Pancreas (tissue), 10 donors: ENCODE measurements around the gene TMEM212. TPM values are rescaled to one million over a fixed set of nuclear protein-coding genes. Genes with fewer than 3 reads are reported as not detected.

Experiments used
- ATAC-seq, 4 donors: fragments of 200-7000 bp; cut with Tn5 transposase; one replicate each; pipeline versions ENCODE4 v1.8.0 to v1.9.1; 2020; ENCODE audit warnings: mild to moderate bottlenecking in 4 of 4, moderate library complexity in 4 of 4
- DNase-seq, 6 donors: peaks; one replicate each; pipeline ENCODE4 v3.0.0-alpha.2; 2020
- FAIRE-seq: peaks from 2 replicates; lab custom pipeline; 2012; peaks lifted over from hg19 to GRCh38; lab: Jason Lieb, UNC
- H3K27ac ChIP-seq, 4 donors: fragments of 200-600 bp; sonication (generic); 1 replicate in 3 of 4; 2 replicates in 1 of 4; pipeline versions ENCODE4 v1.5.0 to v1.8.0; 2020
- H3K27me3 ChIP-seq, 4 donors: fragments of 200-600 bp; one replicate each; pipeline ENCODE4 v1.8.0; 2021
- H3K36me3 ChIP-seq, 3 donors: fragments of 200-600 bp; sonication (generic) in 1 of 3; one replicate each; pipeline versions ENCODE4 v1.5.0 to v1.8.0; 2020 to 2021
- H3K4me1 ChIP-seq, 3 donors: fragments of 200-600 bp; one replicate each; pipeline ENCODE4 v1.8.0; 2021
- H3K4me3 ChIP-seq, 4 donors: fragments of 200-600 bp; sonication (generic) in 2 of 4; one replicate each; pipeline versions ENCODE4 v1.5.0 to v1.8.0; 2020 to 2021
- H3K9me3 ChIP-seq, 4 donors: fragments of 200-600 bp; one replicate each; pipeline ENCODE4 v1.8.0; 2021
- CTCF ChIP-seq, 4 donors: fragments of 200-600 bp; sonication (generic) in 3 of 4; IDR thresholded peaks; one replicate each; pipeline versions ENCODE4 v1.5.0 to v1.8.0; 2021; ENCODE audit warnings: antibody characterized with exemption in 4 of 4
- WGBS, 2 donors: extraction: QIAGEN DNeasy Blood & Tissue Kit; methylation state at CpG; one replicate each; pipeline ENCODE4 v1.1.7; 2013; 5-methylcytosine and 5-hydroxymethylcytosine counted together
- intact Hi-C, 3 donors: fragments of 100-400 bp; cut with DNase I; formaldehyde crosslinking; loops; one replicate each; pipeline versions ENCODE4 v1.11.1 to v1.14.2; 2022
- polyA plus RNA-seq, 2 donors: library from polyadenylated mRNA; stranded (reverse); fragments of 200-250 nt; gene quantifications; one replicate each; pipeline ENCODE4 v1.2.3, GENCODE V29; 2013
- total RNA-seq, 6 donors: library from RNA; stranded (reverse); fragmentation: NEBNext Ultra II Directional in 4 of 6; extraction: Animal tissue kit (Norgen Biotek cat#: 25700) in 4 of 6; gene quantifications; one replicate each; pipeline versions ENCODE4 v1.2.1 to v1.2.4, GENCODE V29; 2021 to 2023
- donor health status: healthy with polysubstance abuse.
- donor health status: DM: no; HTN: no; CAD: no; lungs with moderate emphysema.
- donor health status: DM: no; HTN: no; CAD: no.
- donor health status: control.
- donor health status: control.
- donor health status: Bipolar disorder and iron deficiency.
- donor health status: DM: yes; HTN: yes; CAD: no.
- donor health status: DM: no; HTN: no; CAD: no.
- donor health status: DM: no; HTN: no; CAD: no.
- donor health status: DM: yes; HTN: yes; CAD: no.

The TMEM212 gene
- total and polyA plus RNA-seq, 8 donors = not detected

- intact Hi-C loops = no loop called here
- ATAC-seq (no peak), DNase-seq (no peak), FAIRE-seq (no peak)
- H3K27ac ChIP-seq = no peak overlapping the region
- H3K4me1 ChIP-seq = no peaks in the 10 kb centered on the region
- H3K36me3 ChIP-seq = no peaks in the 10 kb centered on the region
- no peaks in the 10 kb centered on the region for H3K27me3 ChIP-seq
- no peaks in the 10 kb centered on the region for H3K9me3 ChIP-seq
- no peak overlapping the region for H3K4me3 ChIP-seq
- TF ChIP-seq CTCF (IDR thresholded peaks at IDR 0.05) = no peak
Measured at GRCh38 chr3:171895291-171895690, 52.1 kb downstream of the TMEM212 start.

- H3K4me1 ChIP-seq = no peaks in the 10 kb centered on the region
- intact Hi-C loops = no loop called here
- ATAC-seq (no peak), DNase-seq (no peak), FAIRE-seq (no peak)
- no peak overlapping the region for H3K4me3 ChIP-seq
- no peaks in the 10 kb centered on the region for H3K36me3 ChIP-seq
- no peak for TF ChIP-seq CTCF (IDR thresholded peaks at IDR 0.05)
- no peak overlapping the region for H3K27ac ChIP-seq
- no peaks in the 10 kb centered on the region for H3K9me3 ChIP-seq
- WGBS, 2 donors = 85 to 89% methylated on average over 5 of the region's 5 CpGs
- H3K27me3 ChIP-seq = no peaks in the 10 kb centered on the region
Measured at GRCh38 chr3:171895900-171896299, 52.8 kb downstream of the TMEM212 start.

GRCh38 chr3:171896316-171896715, 53.2 kb downstream of the TMEM212 start:
- intact Hi-C loops = no loop called here
- 93 to 96% methylated on average over 3 of the region's 3 CpGs for WGBS, 2 donors
- H3K36me3 ChIP-seq = no peaks in the 10 kb centered on the region
- H3K4me1 ChIP-seq = no peaks in the 10 kb centered on the region
- no peaks in the 10 kb centered on the region for H3K9me3 ChIP-seq
- DNase-seq = no peak
- H3K27me3 ChIP-seq = no peaks in the 10 kb centered on the region
- no peak for FAIRE-seq
- no peak for ATAC-seq
- no peak overlapping the region for H3K27ac ChIP-seq
- no peak for TF ChIP-seq CTCF (IDR thresholded peaks at IDR 0.05)
- H3K4me3 ChIP-seq = no peak overlapping the region

- intact Hi-C loops = no loop called here
- TF ChIP-seq CTCF (IDR thresholded peaks at IDR 0.05) = no peak
- no peaks in the 10 kb centered on the region for H3K27me3 ChIP-seq
- 97 to 98% methylated on average over 1 of the region's 1 CpG for WGBS, 2 donors
- no peak overlapping the region for H3K27ac ChIP-seq
- H3K36me3 ChIP-seq = no peaks in the 10 kb centered on the region
- no peak for DNase-seq
- no peaks in the 10 kb centered on the region for H3K9me3 ChIP-seq
- H3K4me3 ChIP-seq = no peak overlapping the region
- ATAC-seq = no peak
- FAIRE-seq = no peak
- H3K4me1 ChIP-seq = no peaks in the 10 kb centered on the region
Measured at GRCh38 chr3:171898192-171898591, 55.0 kb downstream of the TMEM212 start.

- Histone ChIP-seq H3K27me3 (no peaks in the 10 kb centered on the region), H3K36me3 (no peaks in the 10 kb centered on the region), H3K27ac (no peak overlapping the region), H3K9me3 (no peaks in the 10 kb centered on the region), H3K4me3 (no peak overlapping the region), H3K4me1 (no peaks in the 10 kb centered on the region)
- DNase-seq = no peak
- no peak for TF ChIP-seq CTCF (IDR thresholded peaks at IDR 0.05)
- no peak for FAIRE-seq
- whole genome bisulfite sequencing, 2 donors = 92 to 93% methylated on average over 14 of the region's 14 CpGs
- intact Hi-C loops = no loop called here
- no peak for ATAC-seq
Measured at GRCh38 chr3:171900446-171900845, 57.3 kb downstream of the TMEM212 start.
